PC-3 (cell line): Measurements from ENCODE around the gene KIF2A. TPM values are rescaled to one million over a fixed set of nuclear protein-coding genes. Genes with fewer than 3 reads are reported as not detected.
A peak's percentile ranks its signal among the peaks of the same experiment; 100 is the strongest.

ENCODE experiments used
- ATAC-seq: fragments of 200-7000 bp; cut with Tn5 transposase; 2 replicates; pipeline ENCODE4 v1.9.1; 2020; ENCODE audit warnings: mild to moderate bottlenecking, moderate library complexity
- BruUV-seq: library from RNA; stranded (reverse); fragments of 400-500 nt; replicated peaks from 2 replicates; lab custom pipeline; 2021; lab: Mats Ljungman, UMichigan
- CTCF ChIA-PET: fragments of 300-600 bp; sonication (Branson Sonifier 250); formaldehyde crosslinking; loops from one replicate; lab custom pipeline; 2022; ENCODE audit warnings: antibody characterized with exemption; lab: Charles Lee
- POLR2A ChIA-PET: fragments of 300-600 bp; sonication (Branson Sonifier 250); formaldehyde crosslinking; loops from one replicate; lab custom pipeline; 2022; ENCODE audit warnings: antibody characterized with exemption; ENCODE audit not compliant: unreplicated experiment; lab: Charles Lee
- DNase-seq: peaks from one replicate; pipeline ENCODE4 v3.0.0-alpha.2; 2015
- H2AFZ ChIP-seq: fragments of 300-600 bp; sonication (generic); 2 replicates; pipeline ENCODE4 v1.6.0; 2016; ENCODE audit warnings: antibody characterized with exemption, low read length
- H3F3A ChIP-seq: fragments of 300-600 bp; sonication (generic); one replicate; pipeline ENCODE4 v1.6.0; 2017; ENCODE audit warnings: antibody characterized with exemption, low read length, control low read depth, mild to moderate bottlenecking; ENCODE audit not compliant: unreplicated experiment
- H3K27ac ChIP-seq: fragments of 300-600 bp; sonication (generic); 2 replicates; pipeline ENCODE4 v1.5.1; 2016; ENCODE audit warnings: mild to moderate bottlenecking, low read length
- H3K27me3 ChIP-seq: fragments of 300-600 bp; sonication (generic); 2 replicates; pipeline ENCODE4 v1.6.1; 2016; ENCODE audit warnings: low read length, mixed read lengths
- H3K36me3 ChIP-seq: fragments of 300-600 bp; sonication (generic); 2 replicates; pipeline ENCODE4 v1.6.1; 2016; ENCODE audit warnings: low read depth, mixed run types, low read length, mixed read lengths
- H3K4me1 ChIP-seq: fragments of 300-600 bp; sonication (generic); 2 replicates; pipeline ENCODE4 v1.5.1; 2016; ENCODE audit warnings: low read length; ENCODE audit not compliant: insufficient read depth
- H3K4me2 ChIP-seq: fragments of 300-600 bp; sonication (generic); 2 replicates; pipeline ENCODE4 v1.6.0; 2016; ENCODE audit warnings: low read length
- H3K4me3 ChIP-seq: fragments of 300-600 bp; sonication (generic); 2 replicates; pipeline ENCODE4 v1.5.1; 2016; ENCODE audit warnings: mild to moderate bottlenecking, low read length, mixed read lengths
- H3K79me2 ChIP-seq: fragments of 300-600 bp; sonication (generic); 2 replicates; pipeline ENCODE4 v1.6.1; 2017; ENCODE audit warnings: low read length, mixed read lengths
- H3K9ac ChIP-seq: fragments of 300-600 bp; sonication (generic); 2 replicates; pipeline ENCODE4 v1.6.0; 2016; ENCODE audit warnings: mild to moderate bottlenecking, low read length
- H3K9me2 ChIP-seq: fragments of 300-600 bp; sonication (generic); replicated peaks from 2 replicates; pipeline ENCODE4 v1.6.1; 2016; ENCODE audit warnings: mixed run types, low read length, mixed read lengths
- H3K9me3 ChIP-seq: fragments of 300-600 bp; sonication (generic); 2 replicates; pipeline ENCODE4 v1.6.1; 2016; ENCODE audit warnings: low read length, mixed read lengths
- H4K20me1 ChIP-seq: fragments of 300-600 bp; sonication (generic); 2 replicates; pipeline ENCODE4 v1.6.1; 2016; ENCODE audit warnings: low read length, mixed read lengths
- CTCF ChIP-seq: fragments of 300-600 bp; sonication (generic); conservative IDR thresholded peaks from 2 replicates; pipeline ENCODE4 v1.5.1; 2017; ENCODE audit warnings: antibody characterized with exemption, low read depth, mild to moderate bottlenecking, low read length
- EZH2 ChIP-seq: fragments of 300-600 bp; sonication (generic); IDR thresholded peaks from one replicate; pipeline ENCODE4 v1.6.1; 2017; ENCODE audit warnings: antibody characterized with exemption, mild to moderate bottlenecking, low read length; ENCODE audit not compliant: unreplicated experiment
- EZH2phosphoT487 ChIP-seq: fragments of 300-600 bp; sonication (generic); IDR thresholded peaks from 2 replicates; pipeline ENCODE4 v1.6.1; 2018; ENCODE audit warnings: mild to moderate bottlenecking, antibody characterized with exemption, low read length, borderline replicate concordance
- intact Hi-C: fragments of 100-400 bp; cut with micrococcal nuclease; formaldehyde crosslinking; loops from 2 replicates; pipeline ENCODE4 v1.9.0; 2023
- total RNA-seq: library from RNA; depleted of rRNA; stranded (reverse); fragments of >200 nt; gene quantifications from 2 replicates; pipeline ENCODE4 v1.2.3, GENCODE V29; 2014

The KIF2A gene
- total RNA-seq, 1 experiment from 2014 or later, result 26.4 TPM

- no peaks in the 10 kb centered on the region for H3F3A ChIP-seq
- peaks cover 25% of the 10 kb centered on the region for H4K20me1 ChIP-seq
- H2AFZ ChIP-seq, result peak overlapping the region; percentile 88
- H3K4me1 ChIP-seq, result peaks cover 26% of the 10 kb centered on the region
- DNase-seq, result no peak
- intact Hi-C loops, result loop anchor here (2.0 to 5.0 kb wide), 2 partner anchors 45 to 82 kb away; no protein-coding TSS in a partner anchor
- H3K9ac ChIP-seq, result peak overlapping the region; percentile 92
- TF ChIP-seq EZH2, result no peak
- no peak for TF ChIP-seq CTCF
- no peak for TF ChIP-seq EZH2phosphoT487
- peak overlapping the region; percentile 96 for H3K4me3 ChIP-seq
- no peaks in the 10 kb centered on the region for H3K9me3 ChIP-seq
- H3K79me2 ChIP-seq, result peaks cover 58% of the 10 kb centered on the region
- peak overlapping the region; percentile 97 for H3K4me2 ChIP-seq
- H3K9me2 ChIP-seq, result no peaks in the 10 kb centered on the region
- ChIA-PET POLR2A (no interaction called here), CTCF (no interaction called here)
- no peaks in the 10 kb centered on the region for H3K36me3 ChIP-seq
- TSS peak; percentile 36 for BruUV-seq
- H3K27ac ChIP-seq, result peak overlapping the region; percentile 55; the same call in 1 of the 2 replicates
- no peaks in the 10 kb centered on the region for H3K27me3 ChIP-seq
- ATAC-seq, result peak; percentile 4; the same call in 1 of the 2 replicates
Measured at GRCh38 chr5:62306896-62307689, 1.1 kb downstream of the KIF2A start.

GRCh38 chr5:62308439-62308838 lies 2.4 kb downstream of the KIF2A start:
- Histone ChIP-seq H3K9me3 (no peaks in the 10 kb centered on the region), H3K79me2 (peaks cover 71% of the 10 kb centered on the region), H3K27ac (no peak overlapping the region), H4K20me1 (peaks cover 36% of the 10 kb centered on the region), H3F3A (no peaks in the 10 kb centered on the region), H3K36me3 (no peaks in the 10 kb centered on the region), H3K9me2 (no peaks in the 10 kb centered on the region), H3K4me3 (no peak overlapping the region), H3K4me1 (peaks cover 35% of the 10 kb centered on the region), H2AFZ (no peak overlapping the region), H3K27me3 (no peaks in the 10 kb centered on the region), H3K9ac (no peak overlapping the region), H3K4me2 (peak overlapping the region; percentile 97; the same call in 1 of the 2 replicates)
- ATAC-seq, result no peak
- TF ChIP-seq CTCF (no peak), EZH2 (no peak), EZH2phosphoT487 (no peak)
- ChIA-PET POLR2A (no interaction called here), CTCF (no interaction called here)
- intact Hi-C loops, result loop anchor here (5.0 kb wide), 1 partner anchor 44 kb away; no protein-coding TSS in a partner anchor
- BruUV-seq, result no TSS peak
- no peak for DNase-seq

GRCh38 chr5:62309107-62309506 lies 3.1 kb downstream of the KIF2A start:
- Histone ChIP-seq H3K9ac (no peak overlapping the region), H3K36me3 (no peaks in the 10 kb centered on the region), H2AFZ (no peak overlapping the region), H4K20me1 (peaks cover 36% of the 10 kb centered on the region), H3F3A (no peaks in the 10 kb centered on the region), H3K4me3 (no peak overlapping the region), H3K9me3 (no peaks in the 10 kb centered on the region), H3K4me2 (no peak overlapping the region), H3K79me2 (peaks cover 78% of the 10 kb centered on the region), H3K4me1 (peaks cover 38% of the 10 kb centered on the region), H3K9me2 (no peaks in the 10 kb centered on the region), H3K27me3 (no peaks in the 10 kb centered on the region), H3K27ac (no peak overlapping the region)
- no TSS peak for BruUV-seq
- TF ChIP-seq EZH2phosphoT487 (no peak), EZH2 (no peak), CTCF (no peak)
- CTCF ChIA-PET, result no interaction called here
- POLR2A ChIA-PET, result no interaction called here
- intact Hi-C loops, result loop anchor here (5.0 kb wide), 1 partner anchor 43 kb away; no protein-coding TSS in a partner anchor
- ATAC-seq, result no peak
- no peak for DNase-seq
